ENCODE measurements around the gene LCE1E.

GRCh38 chr1:152739841-152740240, 46.2 kb upstream of the LCE1E start:
- TF ChIP-seq CTCF (conservative IDR thresholded peaks at IDR 0.05; ENCODE audit: low read length) = no peak
- no peak for TF ChIP-seq EZH2phosphoT487 (IDR thresholded peaks at IDR 0.05; ENCODE audit: borderline replicate concordance)

Measured in Loucy (cell line).